GM21390 (cell line): ENCODE measurements around the gene KRTAP4-12.
"Not testable (repeated sequence)": the region's sequence is repeated elsewhere in the genome, so short reads cannot be mapped to it uniquely, and the experiment has no call there.

ENCODE experiments used
- ATAC-seq: cut with Tn5 transposase; IDR thresholded peaks from one replicate; pipeline ENCODE4 v1.9.1; 2021; ENCODE audit not compliant: unreplicated experiment

Gene KRTAP4-12

GRCh38 chr17:41123991-41124371 lies at the start of gene KRTAP4-12:
Gene KRTAP4-12, minus strand, starts transcription at chr17:41124182. Its CDS starts 60 bp downstream, at chr17:41124122.
- ATAC-seq: not testable (repeated sequence)

GRCh38 chr17:41171886-41172285 lies 47.9 kb upstream of the KRTAP4-12 start:
- no peak for ATAC-seq

GRCh38 chr17:41168121-41168520 lies 44.1 kb upstream of the KRTAP4-12 start, which contains the start of gene KRTAP4-3:
Gene KRTAP4-3, minus strand, starts transcription at chr17:41168221. Its CDS starts 49 bp downstream, at chr17:41168172.
- no peak for ATAC-seq

GRCh38 chr17:41167561-41167960 lies 43.6 kb upstream of the KRTAP4-12 start:
- no peak for ATAC-seq

- ATAC-seq: no peak
These were observed 39.8 kb upstream of the KRTAP4-12 start for GRCh38 chr17:41163828-41164227.

- ATAC-seq: no peak
These were observed 36.7 kb upstream of the KRTAP4-12 start, which contains the start of gene KRTAP4-4 for GRCh38 chr17:41160648-41161047. Gene KRTAP4-4, minus strand, starts transcription at chr17:41160748. Its CDS starts 57 bp downstream, at chr17:41160691.

GRCh38 chr17:41160190-41160589 lies 36.2 kb upstream of the KRTAP4-12 start:
- ATAC-seq: not testable (repeated sequence)

- ATAC-seq: no peak
These were observed 29.9 kb upstream of the KRTAP4-12 start for GRCh38 chr17:41153856-41154255.

- no peak for ATAC-seq
These were observed 27.5 kb upstream of the KRTAP4-12 start for GRCh38 chr17:41151525-41151924.

GRCh38 chr17:41150026-41150425 lies 26.0 kb upstream of the KRTAP4-12 start:
- ATAC-seq: no peak

- ATAC-seq: no peak
These were observed 25.6 kb upstream of the KRTAP4-12 start, which contains the start of gene KRTAP4-5 for GRCh38 chr17:41149652-41149985. Gene KRTAP4-5, minus strand, starts transcription at chr17:41149825. Its CDS starts 58 bp downstream, at chr17:41149767.

GRCh38 chr17:41148971-41149651 lies 25.1 kb upstream of the KRTAP4-12 start:
- ATAC-seq: not testable (repeated sequence)

GRCh38 chr17:41147531-41148204 lies 23.7 kb upstream of the KRTAP4-12 start:
- ATAC-seq: no peak

- no peak for ATAC-seq
These were observed 21.3 kb upstream of the KRTAP4-12 start for GRCh38 chr17:41145261-41145660.

GRCh38 chr17:41144846-41145245 lies 20.9 kb upstream of the KRTAP4-12 start:
- ATAC-seq: no peak

GRCh38 chr17:41141361-41141760 lies 17.4 kb upstream of the KRTAP4-12 start:
- no peak for ATAC-seq

GRCh38 chr17:41140360-41141131 lies 16.6 kb upstream of the KRTAP4-12 start, which contains the start of gene KRTAP4-6:
Gene KRTAP4-6, minus strand, starts transcription at chr17:41140544. Its CDS starts 57 bp downstream, at chr17:41140487.
- ATAC-seq: no peak

- not testable (repeated sequence) for ATAC-seq
These were observed 15.9 kb upstream of the KRTAP4-12 start for GRCh38 chr17:41139865-41140264.

- no peak for ATAC-seq
These were observed 10.1 kb upstream of the KRTAP4-12 start for GRCh38 chr17:41133880-41134735.

GRCh38 chr17:41131979-41132378 lies 8.0 kb upstream of the KRTAP4-12 start:
- no peak for ATAC-seq
